HPDE6-E6E7 (cell line): Measurements from ENCODE around the gene BSG.
"Not testable (repeated sequence)": the region's sequence is repeated elsewhere in the genome, so short reads cannot be mapped to it uniquely, and the experiment has no call there.

Experiments used
- DNase-seq: peaks from one replicate; pipeline ENCODE4 v3.0.0; 2011; ENCODE audit warnings: missing footprints; ENCODE audit errors: extremely low spot score

BSG gene

DNA sequence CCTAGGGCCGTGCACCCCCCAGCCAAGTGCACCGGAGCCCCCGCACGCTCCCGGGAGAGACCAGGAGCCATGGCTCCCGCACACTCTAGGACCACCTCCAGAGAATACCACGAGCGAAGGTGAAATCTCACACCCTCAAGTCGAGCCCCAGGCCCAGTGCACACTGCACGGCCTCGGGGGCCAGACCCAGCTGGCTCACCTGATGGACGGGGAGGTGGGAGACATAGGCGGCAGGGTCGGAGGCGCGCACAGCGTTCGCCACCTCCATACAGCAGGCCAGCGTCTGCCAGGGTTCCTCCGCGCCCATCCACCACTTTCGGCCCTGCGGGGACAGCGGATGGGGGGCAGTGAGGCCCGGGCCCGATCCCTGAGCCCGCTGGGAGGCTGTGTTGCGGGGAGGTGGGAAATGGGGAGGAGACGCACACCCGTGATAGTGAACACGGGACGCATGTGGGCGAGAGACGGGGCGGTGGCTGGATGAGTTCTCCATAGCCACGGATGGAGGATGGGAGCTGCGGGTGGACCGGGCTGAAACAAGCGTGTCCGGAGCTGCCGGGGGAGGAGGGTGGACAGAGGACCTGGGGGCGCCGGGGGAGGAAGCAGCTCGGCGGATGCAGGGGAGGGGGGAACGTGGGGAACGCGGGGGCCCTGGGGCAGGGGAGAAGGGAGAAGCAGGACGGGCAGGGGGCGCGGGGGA lies 47.9 kb downstream of the BSG start:
- no peak for DNase-seq

DNA sequence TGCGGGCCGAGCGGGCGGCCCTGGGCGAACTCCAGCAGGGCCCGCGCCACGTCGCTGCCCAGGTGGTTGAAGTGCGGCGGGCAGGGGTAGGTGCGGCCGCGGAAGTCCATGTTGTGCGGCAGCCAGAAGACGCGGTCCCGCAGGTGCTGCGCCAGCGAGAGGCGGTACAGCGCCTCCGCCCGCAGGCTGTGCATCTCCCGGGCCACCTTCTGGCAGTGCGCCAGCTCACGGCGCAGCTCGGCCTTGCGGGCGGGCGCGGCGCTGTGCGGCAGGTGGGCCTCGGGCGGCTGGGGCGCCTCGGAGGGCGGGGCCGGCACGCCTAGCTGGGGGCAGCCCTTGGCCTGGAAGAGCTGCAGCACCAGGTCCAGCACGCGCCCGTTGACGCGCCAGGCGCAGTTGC lies 48.8 kb downstream of the BSG start:
- DNase-seq, result not testable (repeated sequence)

DNA sequence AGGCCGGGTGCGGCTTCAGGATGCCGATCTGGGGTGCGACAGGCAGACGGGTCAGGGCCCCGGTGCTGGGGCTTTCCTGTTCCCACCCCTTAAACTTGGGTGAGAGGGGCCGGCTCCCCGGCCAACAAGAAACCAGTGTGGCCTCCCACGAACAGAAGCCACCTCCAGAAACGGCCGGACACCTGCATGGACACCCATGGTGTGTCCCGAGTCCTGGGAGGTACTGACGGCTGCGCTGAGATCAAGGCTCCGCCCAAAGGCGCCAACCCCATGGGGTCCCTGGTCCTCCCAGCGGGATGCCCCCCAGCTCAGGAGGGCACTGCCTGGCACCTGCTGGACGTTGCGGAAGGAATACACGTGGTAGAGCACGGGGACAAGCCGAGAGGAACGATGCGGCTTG lies 49.4 kb downstream of the BSG start:
- no peak for DNase-seq

DNA sequence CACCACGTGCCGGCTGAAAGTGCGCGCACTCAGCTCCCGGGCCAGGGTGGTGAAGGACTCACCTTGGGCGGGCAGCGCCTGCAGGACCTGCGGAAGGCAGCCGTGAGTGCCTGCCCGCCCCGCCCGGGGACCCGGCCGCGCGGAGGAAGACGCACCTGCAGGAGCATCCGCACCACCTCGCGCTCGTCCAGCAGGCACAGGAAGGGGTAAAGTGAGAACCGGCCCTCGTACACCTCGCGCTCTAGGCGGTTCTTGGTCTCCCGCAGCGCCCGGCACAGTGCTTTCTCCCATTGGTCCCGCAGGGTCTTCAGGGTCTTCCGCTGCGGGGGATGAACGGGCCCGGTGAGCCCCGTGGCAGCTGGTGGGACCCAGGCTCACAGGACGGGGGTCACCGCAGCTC lies 50.3 kb downstream of the BSG start:
- no peak for DNase-seq

DNA sequence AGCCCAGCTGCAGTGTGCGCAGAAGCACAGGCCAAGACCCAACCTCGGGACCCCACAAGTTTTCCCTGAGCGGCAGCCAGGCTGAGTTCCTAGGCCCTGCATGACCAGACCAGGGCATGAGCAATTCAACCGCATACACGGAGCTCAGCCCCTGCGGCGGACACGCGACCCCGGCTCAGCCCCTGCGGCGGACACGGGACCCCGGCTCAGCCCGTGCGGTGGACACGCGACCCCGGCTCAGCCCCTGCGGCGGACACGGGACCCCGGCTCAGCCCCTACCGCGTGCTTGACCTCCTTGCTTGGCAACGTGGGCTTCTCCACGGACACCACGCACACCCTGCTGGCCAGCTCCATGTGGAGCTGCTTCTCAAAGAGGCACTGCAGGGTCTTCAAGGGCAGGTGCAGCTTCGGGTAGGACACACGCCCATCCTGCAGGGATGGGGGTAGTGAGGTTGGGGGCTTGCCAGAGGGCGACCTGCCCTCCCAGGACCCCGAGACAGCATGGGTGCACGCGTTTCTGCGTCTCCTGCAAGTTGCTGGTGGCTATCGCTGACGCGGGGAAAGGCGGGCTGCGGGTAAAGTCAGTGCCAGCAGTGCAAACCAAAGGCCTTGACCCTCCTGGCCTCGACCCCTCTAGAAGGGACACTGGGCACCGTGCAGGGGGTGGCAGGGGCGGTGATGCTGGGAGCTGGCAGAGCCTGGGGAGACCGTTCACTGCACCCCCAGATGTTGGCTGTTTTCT lies 51.0 kb downstream of the BSG start:
- no peak for DNase-seq

DNA sequence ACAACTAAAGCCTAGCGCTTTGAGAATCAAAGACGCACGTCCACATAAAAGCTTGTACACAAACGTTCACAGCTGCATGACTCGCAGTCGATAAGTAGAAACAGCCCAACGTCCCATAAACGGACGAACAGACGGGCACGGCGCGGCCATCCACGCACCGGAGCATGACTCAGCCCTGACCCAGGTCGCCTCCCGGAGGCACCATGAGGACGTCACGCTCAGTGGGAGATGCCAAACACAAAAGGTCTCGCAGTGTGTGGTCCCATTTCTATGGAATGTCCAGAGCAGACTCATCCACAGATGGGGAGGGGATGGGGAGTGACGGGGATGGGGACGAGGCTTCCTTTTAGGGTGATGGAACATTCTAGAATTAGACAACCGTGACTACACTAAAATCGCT lies 51.6 kb downstream of the BSG start:
- no peak for DNase-seq

DNA sequence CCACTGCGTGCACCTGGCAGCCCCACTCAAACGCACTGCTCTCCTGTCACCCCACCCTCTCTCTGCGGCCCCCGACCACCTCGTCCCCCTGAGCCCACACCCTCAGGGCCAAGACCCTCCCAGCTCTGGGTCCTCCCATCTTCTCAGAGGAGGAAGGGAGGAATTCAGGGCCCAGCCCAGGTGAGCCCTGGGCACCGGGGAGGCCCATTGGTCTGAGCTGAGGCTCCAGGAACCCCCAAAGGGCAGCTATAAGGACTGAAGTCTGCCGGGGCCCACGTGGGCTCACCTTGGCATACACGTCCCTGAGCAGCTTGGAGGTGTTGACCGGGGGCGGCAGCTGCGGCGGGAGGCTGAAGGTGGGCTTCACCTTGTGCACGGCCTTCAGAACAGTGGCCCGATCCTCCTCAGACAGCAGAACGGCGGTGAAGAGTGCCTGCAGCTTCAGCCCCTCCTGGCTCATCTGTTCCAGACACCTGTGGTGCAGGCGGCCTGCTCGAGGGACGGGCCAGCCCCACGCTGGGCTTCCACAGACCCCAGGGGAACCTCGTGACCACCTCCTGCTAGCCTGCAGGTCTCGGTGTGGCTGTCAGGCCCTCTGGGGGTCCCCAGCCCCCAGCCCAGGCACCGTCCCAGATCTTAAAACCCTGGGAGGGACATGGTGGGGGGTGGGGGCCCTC lies 52.2 kb downstream of the BSG start:
- no peak for DNase-seq

DNA sequence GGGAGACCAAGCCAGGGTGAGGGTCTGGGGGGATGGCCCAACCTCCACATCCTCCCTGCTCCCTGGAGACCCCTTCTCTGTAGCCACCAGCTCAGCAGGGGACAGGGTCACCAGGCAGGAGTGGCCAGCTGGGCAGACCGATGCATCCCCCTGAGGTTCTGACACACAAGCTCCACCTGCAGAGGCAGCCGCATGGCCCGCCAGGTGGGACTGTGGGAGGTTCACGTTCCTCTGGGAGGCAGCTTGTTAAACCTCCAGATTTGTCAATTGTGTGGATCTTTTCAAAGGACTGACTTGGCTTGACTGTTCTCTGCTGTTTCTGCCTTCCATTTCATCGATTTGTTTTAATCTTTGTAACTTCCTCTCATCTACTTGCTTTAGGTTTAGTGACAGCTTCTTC lies 52.9 kb downstream of the BSG start:
- no peak for DNase-seq

DNA sequence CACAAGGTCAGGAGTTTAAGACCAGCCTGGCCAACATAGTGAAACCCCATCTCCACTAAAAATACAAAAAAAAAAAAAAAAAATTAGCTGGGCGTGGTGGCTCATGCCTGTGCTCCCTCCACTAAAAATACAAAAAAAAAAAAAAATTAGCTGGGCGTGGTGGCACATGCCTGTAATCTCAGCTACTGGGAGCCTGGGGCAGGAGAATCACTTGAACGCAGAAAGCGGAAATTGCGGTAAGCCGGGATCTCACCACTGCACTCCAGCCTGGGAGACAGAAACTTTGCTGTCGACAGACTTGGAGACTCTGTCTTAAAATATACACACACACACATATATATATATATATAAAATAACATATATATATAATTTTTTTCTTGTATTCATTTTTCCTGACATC lies 54.2 kb downstream of the BSG start:
- not testable (repeated sequence) for DNase-seq

DNA sequence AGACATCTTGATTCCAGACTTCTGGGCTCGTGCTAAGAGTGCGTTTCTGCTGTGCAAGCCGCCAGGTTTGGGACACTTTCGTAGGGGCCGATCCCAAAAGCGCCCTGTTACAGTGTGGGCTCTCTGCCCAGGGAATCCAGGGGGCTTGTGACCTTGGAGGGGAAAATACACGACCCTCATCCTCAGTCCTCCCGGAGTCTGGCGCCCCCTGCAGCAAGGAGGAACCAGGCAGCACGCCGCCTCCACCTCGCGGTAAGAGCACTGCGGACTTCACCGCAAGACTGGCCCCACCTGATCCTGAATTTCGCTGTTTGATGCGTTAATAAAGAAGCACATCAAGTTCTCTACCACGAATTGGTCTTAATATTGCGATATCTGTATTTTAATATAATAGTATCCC lies 55.8 kb downstream of the BSG start:
- no peak for DNase-seq

DNA sequence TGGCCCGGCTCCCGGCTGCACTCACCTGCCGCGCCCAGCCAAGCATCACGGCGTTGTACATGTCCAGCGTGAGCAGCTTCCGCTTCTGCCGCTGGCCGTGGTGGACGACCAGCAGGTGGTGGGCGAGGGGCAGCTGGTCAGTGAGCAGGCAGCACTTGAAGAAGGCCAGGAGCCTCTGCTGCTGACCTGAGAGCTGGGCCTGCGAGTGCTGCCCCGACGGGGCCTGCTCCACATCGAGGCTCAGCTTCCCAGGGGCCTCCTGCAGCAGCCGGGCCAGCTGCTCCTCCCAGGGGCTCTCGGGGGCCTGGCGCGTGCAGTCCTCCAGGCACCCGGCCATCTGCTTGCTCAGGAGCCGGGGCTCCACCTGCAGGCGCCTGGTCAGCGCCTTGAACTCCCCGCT lies 57.1 kb downstream of the BSG start:
- DNase-seq, result not testable (repeated sequence)

DNA sequence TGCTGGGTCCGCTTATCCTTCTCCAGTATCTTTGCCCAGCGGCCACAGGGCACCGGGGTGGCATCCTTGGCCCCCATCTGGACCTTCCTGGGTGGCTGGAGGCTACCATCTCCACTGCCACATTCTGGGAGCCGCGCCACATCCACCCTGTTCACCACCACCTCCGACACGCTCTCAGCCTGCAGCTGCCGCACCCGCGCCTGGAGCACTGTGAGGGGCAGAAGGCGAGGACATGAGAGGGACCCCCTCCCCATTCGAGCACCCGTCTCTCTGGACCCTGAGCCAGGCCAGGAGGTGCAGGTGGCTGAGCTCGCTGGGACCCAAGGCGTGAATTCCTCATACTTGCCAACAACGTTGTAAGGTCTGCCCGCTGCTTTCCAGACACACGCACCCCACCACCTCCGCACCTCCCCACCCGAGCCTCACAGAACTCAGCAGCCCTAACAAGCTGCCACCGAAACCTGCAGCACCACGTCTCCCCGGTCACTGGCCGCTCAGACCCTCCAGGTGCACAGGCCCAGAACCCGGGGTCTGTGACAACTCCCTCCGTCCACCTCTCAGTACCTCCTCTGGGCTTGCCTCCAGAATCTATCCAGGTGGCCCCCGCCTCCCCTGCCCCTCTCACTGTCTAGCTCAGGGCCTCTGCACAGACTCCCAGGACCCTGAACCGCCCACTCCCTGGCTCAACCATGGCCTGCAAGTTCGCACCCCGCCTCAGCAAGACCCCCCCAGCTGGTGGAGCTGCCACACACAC lies 57.7 kb downstream of the BSG start:
- no peak for DNase-seq

DNA sequence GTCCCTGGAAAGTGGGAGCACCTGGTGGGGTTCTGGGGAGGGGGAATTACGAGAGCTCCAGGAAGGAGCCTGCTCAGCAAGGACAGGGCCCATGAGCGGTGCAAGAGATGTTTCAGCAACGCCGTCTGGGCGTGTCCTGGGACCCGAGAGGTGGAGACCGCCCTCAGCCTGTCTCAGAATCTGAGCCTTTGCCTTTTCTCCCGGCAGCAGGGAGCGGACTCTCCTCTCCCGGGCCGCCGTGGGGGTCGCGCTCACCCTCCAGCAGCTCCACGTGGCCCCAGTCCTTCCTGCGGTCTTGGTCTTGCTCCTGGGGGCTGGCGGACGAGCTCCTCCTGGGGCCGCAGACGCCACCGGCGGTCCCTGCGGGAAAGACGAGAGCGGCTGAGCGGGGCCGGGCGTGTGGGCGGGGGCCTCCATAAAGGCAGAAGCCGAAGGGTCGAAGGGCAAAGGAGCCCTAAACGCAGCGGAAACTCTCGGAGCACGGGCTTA lies 60.2 kb downstream of the BSG start:
- peak; percentile 69 for DNase-seq
